Measurements from ENCODE around the gene MT1HL1.
A peak's percentile ranks its signal among the peaks of the same experiment; 100 is the strongest.

Gene MT1HL1

GRCh38 chr1:237004116-237004515 lies at the start of gene MT1HL1:
Gene MT1HL1, minus strand, starts transcription at chr1:237004441. Its CDS starts 69 bp downstream, at chr1:237004372.
- DNase-seq: no peak

- DNase-seq: no peak
Observed at GRCh38 chr1:237050915-237051314, 46.7 kb upstream of the MT1HL1 start.

- no peak for DNase-seq
Observed at GRCh38 chr1:237050185-237050584, 45.9 kb upstream of the MT1HL1 start.

- DNase-seq: no peak
Observed at GRCh38 chr1:237048803-237049202, 44.6 kb upstream of the MT1HL1 start.

GRCh38 chr1:237045278-237046016 lies 41.2 kb upstream of the MT1HL1 start:
- DNase-seq: no peak

- DNase-seq: no peak
Observed at GRCh38 chr1:237043846-237044636, 39.8 kb upstream of the MT1HL1 start.

- DNase-seq: peak; percentile 13
Observed at GRCh38 chr1:237042892-237043576, 38.8 kb upstream of the MT1HL1 start.

- DNase-seq: no peak
Observed at GRCh38 chr1:237042526-237042891, 38.3 kb upstream of the MT1HL1 start.

- DNase-seq: peak; percentile 37
Observed at GRCh38 chr1:237041795-237042525, 37.7 kb upstream of the MT1HL1 start, which contains the start of gene RYR2. Gene RYR2, plus strand, starts transcription at chr1:237042184. Its CDS starts 338 bp downstream, at chr1:237042522.

GRCh38 chr1:237041461-237041794 lies 37.2 kb upstream of the MT1HL1 start:
- no peak for DNase-seq

GRCh38 chr1:237040823-237041222 lies 36.6 kb upstream of the MT1HL1 start:
- no peak for DNase-seq

- DNase-seq: no peak
Observed at GRCh38 chr1:237038211-237038610, 34.0 kb upstream of the MT1HL1 start.

- no peak for DNase-seq
Observed at GRCh38 chr1:237035759-237036158, 31.5 kb upstream of the MT1HL1 start.

- no peak for DNase-seq
Observed at GRCh38 chr1:237033804-237034203, 29.6 kb upstream of the MT1HL1 start.

- no peak for DNase-seq
Observed at GRCh38 chr1:237033061-237033460, 28.8 kb upstream of the MT1HL1 start.

- DNase-seq: no peak
Observed at GRCh38 chr1:237032029-237032428, 27.8 kb upstream of the MT1HL1 start.

- no peak for DNase-seq
Observed at GRCh38 chr1:237031480-237031879, 27.2 kb upstream of the MT1HL1 start.

- DNase-seq: no peak
Observed at GRCh38 chr1:237029850-237030535, 25.8 kb upstream of the MT1HL1 start.

- no peak for DNase-seq
Observed at GRCh38 chr1:237029240-237029639, 25.0 kb upstream of the MT1HL1 start.

GRCh38 chr1:237025358-237026074 lies 21.3 kb upstream of the MT1HL1 start:
- no peak for DNase-seq

GRCh38 chr1:237018896-237019295 lies 14.7 kb upstream of the MT1HL1 start:
- DNase-seq: no peak

- DNase-seq: no peak
Observed at GRCh38 chr1:237016626-237017025, 12.4 kb upstream of the MT1HL1 start.

Measured in stimulated activated CD4-positive, alpha-beta T cell treated with anti-CD3 and anti-CD28 coated beads, Interleukin-15, amount 100 ng/mL, for 24 hours (primary cell).